HEK293 (cell line): ENCODE data around the gene UBE2D2.

Source experiments
- CTCF ChIA-PET: fragments of 350-600 bp; formaldehyde crosslinking; extraction: SDS; loops from one replicate; lab custom pipeline; 2021; ENCODE audit warnings: antibody characterized with exemption; lab: Yijun Ruan, JAX
- POLR2A ChIA-PET: fragments of 300-600 bp; formaldehyde crosslinking; extraction: SDS; loops from one replicate; lab custom pipeline; 2020; ENCODE audit warnings: antibody characterized with exemption, inconsistent platforms; lab: Yijun Ruan, JAX
- H3K27ac ChIP-seq: fragments of 200-500 bp; sonication (Bioruptor generic); 2 replicates; pipeline ENCODE4 v1.5.1; 2014; ENCODE audit warnings: low read depth, low read length, control low read depth, inconsistent platforms; ENCODE audit errors: extremely low read depth
- H3K36me3 ChIP-seq, 2 experiments: fragments of 200-500 bp in 1 of 2; sonication (Bioruptor generic) in 1 of 2; 1 replicate in 1 of 2; 2 replicates in 1 of 2; pipeline ENCODE4 v1.5.1; 2014 to 2017; ENCODE audit warnings: inconsistent platforms in 2 of 2, low read length in 2 of 2; ENCODE audit not compliant: control insufficient read depth in 2 of 2, insufficient read depth in 1 of 2
- H3K4me1 ChIP-seq: fragments of 200-500 bp; sonication (Bioruptor generic); 2 replicates; pipeline ENCODE4 v1.5.1; 2014; ENCODE audit warnings: mild to moderate bottlenecking, low read length, inconsistent platforms; ENCODE audit not compliant: control insufficient read depth, insufficient read depth
- H3K4me3 ChIP-seq: 2 replicates; pipeline ENCODE4 v1.5.1; 2011; ENCODE audit warnings: low read depth, mild to moderate bottlenecking, control low read depth, low read length, moderate library complexity
- H3K9me3 ChIP-seq: fragments of 200-500 bp; sonication (Bioruptor generic); 2 replicates; pipeline ENCODE4 v1.5.1; 2014; ENCODE audit warnings: low read depth, low read length, inconsistent platforms; ENCODE audit not compliant: control insufficient read depth, insufficient read depth
- ATF2 ChIP-seq: fragments of 450-650 bp; formaldehyde crosslinking; IDR thresholded peaks from 2 replicates; pipeline ENCODE4 v1.5.1; 2016; ENCODE audit warnings: missing biosample characterization, missing genetic modification characterization, low read depth
- CTCF ChIP-seq: fragments of 450-650 bp; formaldehyde crosslinking; IDR thresholded peaks from 2 replicates; pipeline ENCODE4 v1.5.1; 2016; ENCODE audit warnings: missing biosample characterization, missing genetic modification characterization
- GLI4 ChIP-seq: fragments of 450-650 bp; formaldehyde crosslinking; IDR thresholded peaks from 2 replicates; pipeline ENCODE4 v1.5.1; 2016; ENCODE audit warnings: missing biosample characterization, missing genetic modification characterization
- HOXA7 ChIP-seq: sonication (generic); formaldehyde crosslinking; IDR thresholded peaks from 2 replicates; pipeline ENCODE4 v1.8.1; 2022; ENCODE audit warnings: missing genetic modification reagents, borderline replicate concordance
- KLF17 ChIP-seq: fragments of 450-650 bp; formaldehyde crosslinking; IDR thresholded peaks from 2 replicates; pipeline ENCODE4 v1.5.1; 2016; ENCODE audit warnings: missing biosample characterization, missing genetic modification characterization
- OSR2 ChIP-seq: fragments of 450-650 bp; formaldehyde crosslinking; IDR thresholded peaks from 2 replicates; pipeline ENCODE4 v1.5.1; 2016; ENCODE audit warnings: missing biosample characterization, missing genetic modification characterization
- SCRT2 ChIP-seq: fragments of 450-650 bp; formaldehyde crosslinking; IDR thresholded peaks from 2 replicates; pipeline ENCODE4 v1.5.1; 2016; ENCODE audit warnings: missing biosample characterization, missing genetic modification characterization
- ZBTB17 ChIP-seq: fragments of 450-650 bp; formaldehyde crosslinking; IDR thresholded peaks from 2 replicates; pipeline ENCODE4 v1.5.1; 2016; ENCODE audit warnings: missing biosample characterization, missing genetic modification characterization
- ZBTB21 ChIP-seq: fragments of 450-650 bp; formaldehyde crosslinking; IDR thresholded peaks from 2 replicates; pipeline ENCODE4 v1.5.1; 2017; ENCODE audit warnings: missing biosample characterization, missing genetic modification characterization
- ZNF16 ChIP-seq: fragments of 450-650 bp; formaldehyde crosslinking; IDR thresholded peaks from 2 replicates; pipeline ENCODE4 v1.5.1; 2016; ENCODE audit warnings: low read depth, missing biosample characterization, missing genetic modification characterization
- ZNF341 ChIP-seq: fragments of 450-650 bp; formaldehyde crosslinking; IDR thresholded peaks from 2 replicates; pipeline ENCODE4; 2016; ENCODE audit warnings: low read depth, missing biosample characterization, missing genetic modification characterization
- ZNF585B ChIP-seq: fragments of 450-650 bp; formaldehyde crosslinking; IDR thresholded peaks from 2 replicates; pipeline ENCODE4 v1.5.1; 2016; ENCODE audit warnings: missing biosample characterization, missing genetic modification characterization

The UBE2D2 gene

GRCh38 chr5:139640421-139641115 is 79.4 kb downstream of the UBE2D2 start (continued):
- TF ChIP-seq KLF17 (tag by site-specific recombination) = no peak
- TF ChIP-seq GLI4 (tag by site-specific recombination) = no peak
- TF ChIP-seq ATF2 (tag by site-specific recombination) = no peak
- no peak for TF ChIP-seq OSR2 (tag by site-specific recombination)

- Histone ChIP-seq H3K4me3 (no peak overlapping the region), H3K9me3 (no peaks in the 10 kb centered on the region), H3K27ac (no peak overlapping the region), H3K4me1 (peaks cover 2% of the 10 kb centered on the region; the same call in 1 of the 2 replicates), H3K36me3 (no peaks in the 10 kb centered on the region)
- ChIA-PET POLR2A (no interaction called here), CTCF (interaction anchor here (1.3 kb wide), 1 partner anchor 124 kb away, joined by 5 read pairs; no protein-coding TSS in a partner anchor)
- TF ChIP-seq ZNF341 (tag by site-specific recombination) = 0 out of 2 replicates have a peak, but pooled peaks have one; percentile 17
- TF ChIP-seq CTCF = no peak
- no peak for TF ChIP-seq ZNF585B (tag by site-specific recombination)
- TF ChIP-seq HOXA7 (CRISPR knock-in tag) = no peak
- TF ChIP-seq ZBTB17 (tag by site-specific recombination) = 0 out of 2 replicates have a peak, but pooled peaks have one; percentile 3
Measured at GRCh38 chr5:139641116-139642080, 80.3 kb downstream of the UBE2D2 start.

- CTCF ChIA-PET = interaction anchor here (1.1 kb wide), 1 partner anchor 121 kb away, joined by 3 read pairs; no protein-coding TSS in a partner anchor
- Histone ChIP-seq H3K4me3 (no peak overlapping the region), H3K36me3 (no peaks in the 10 kb centered on the region), H3K27ac (no peak overlapping the region), H3K9me3 (no peaks in the 10 kb centered on the region), H3K4me1 (no peaks in the 10 kb centered on the region)
- TF ChIP-seq ZBTB21 (tag by site-specific recombination) = no peak
- peak; percentile 73 for TF ChIP-seq SCRT2
- no peak for TF ChIP-seq ZNF16 (tag by site-specific recombination)
- POLR2A ChIA-PET = no interaction called here
Measured at GRCh38 chr5:139642213-139642612, 81.1 kb downstream of the UBE2D2 start.
